H7 (cell line): ENCODE data around the gene PMM1. TPM values are rescaled to one million over a fixed set of nuclear protein-coding genes. Genes with fewer than 3 reads are reported as not detected.

Source experiments
- DNase-seq: peaks from one replicate; pipeline ENCODE4 v3.0.0; 2012
- H3K27me3 ChIP-seq: 2 replicates; pipeline ENCODE4 v1.6.0; 2011; ENCODE audit warnings: mild to moderate bottlenecking, low read length; ENCODE audit not compliant: control insufficient read depth, insufficient read depth
- H3K36me3 ChIP-seq: replicated peaks from 2 replicates; pipeline ENCODE4 v1.5.1; 2011; ENCODE audit warnings: low read length; ENCODE audit not compliant: control insufficient read depth, insufficient read depth
- H3K4me3 ChIP-seq: 2 replicates; pipeline ENCODE4 v1.5.1; 2011; ENCODE audit warnings: low read depth, mild to moderate bottlenecking, control low read depth, low read length, moderate library complexity; ENCODE audit not compliant: insufficient read depth
- total RNA-seq: library from RNA; depleted of rRNA; stranded (reverse); fragments of >200 nt; shearing (Covaris generic); gene quantifications from 2 replicates; pipeline ENCODE4 v1.2.3, GENCODE V29; 2014

The PMM1 gene
- total RNA-seq, 1 experiment from 2014 or later = 5.6 TPM

DNA sequence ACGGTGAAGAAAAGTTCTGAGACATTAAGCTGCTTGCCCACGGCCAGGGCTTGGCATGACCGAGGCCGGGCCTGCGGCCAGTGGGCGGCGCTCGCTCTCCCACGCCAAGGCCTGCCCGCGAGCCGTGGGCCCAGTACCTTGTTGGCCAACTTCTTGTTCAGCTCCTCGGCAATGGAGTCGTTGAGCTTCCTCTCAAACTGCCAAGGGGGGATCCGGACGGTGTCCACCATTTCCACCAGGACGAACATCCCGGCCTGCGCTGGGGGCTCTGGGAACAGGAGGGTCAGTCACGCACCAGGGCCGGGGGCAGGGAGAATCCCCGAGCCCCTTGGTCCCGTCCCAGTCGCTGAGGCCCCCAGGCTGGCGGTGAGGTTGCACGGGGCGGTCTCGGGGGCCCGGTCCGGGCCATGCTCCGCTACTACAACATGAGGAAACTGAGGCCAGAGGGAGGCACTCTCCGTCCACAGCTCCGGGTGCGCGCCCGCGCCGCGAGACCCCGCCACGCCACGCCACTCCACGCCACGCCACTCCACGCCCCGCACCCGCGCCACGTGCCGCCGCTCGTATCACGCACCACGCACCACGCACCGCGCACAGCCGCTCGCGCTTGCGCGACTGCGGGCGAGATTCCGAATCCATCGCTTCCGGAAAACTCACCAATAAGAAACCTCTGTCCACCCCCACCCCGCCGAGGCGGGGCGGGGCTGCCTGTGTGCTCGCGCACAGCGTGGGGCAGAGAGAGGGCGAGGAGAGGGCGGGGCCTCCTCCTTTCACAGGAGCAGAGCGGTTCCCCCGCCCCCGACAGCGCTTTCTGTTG is 45.6 kb downstream of the PMM1 start, which contains the start of gene POLR3H:
Gene POLR3H (minus strand): TSS at position 617 of the 817 bp plus-strand sequence. CDS start 369 bp downstream, at position 248.
- Histone ChIP-seq H3K36me3 (no peaks in the 10 kb centered on the region; the same call in none of the 2 replicates), H3K4me3 (peak within 1 kb of the TSS; percentile 95), H3K27me3 (no peaks in the 10 kb centered on the region)
- DNase-seq = peak; percentile 100

DNA sequence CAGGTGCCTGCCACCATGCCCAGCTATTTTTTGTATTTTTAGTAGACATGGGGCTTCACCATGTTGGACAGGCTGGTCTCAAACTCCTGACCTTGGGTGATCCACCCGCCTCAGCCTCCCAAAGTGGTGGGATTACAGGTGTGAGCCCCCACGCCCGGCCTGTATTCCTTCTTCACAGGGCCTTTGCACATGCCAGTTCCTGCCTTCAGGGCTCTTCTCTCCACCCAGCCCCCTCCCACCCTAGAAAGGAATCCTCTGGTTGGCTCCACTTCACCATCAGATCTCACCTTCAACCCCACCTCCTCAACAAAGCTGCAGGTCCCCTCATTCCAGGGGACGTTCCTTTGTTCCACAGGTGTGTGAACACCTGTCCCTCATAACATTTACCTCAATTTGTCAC is 47.4 kb downstream of the PMM1 start:
- DNase-seq = no peak
- Histone ChIP-seq H3K36me3 (no peaks in the 10 kb centered on the region; the same call in none of the 2 replicates), H3K4me3 (no peak overlapping the region), H3K27me3 (no peaks in the 10 kb centered on the region)

GRCh38 chr22:41541484-41541883 is 48.2 kb downstream of the PMM1 start:
- Histone ChIP-seq H3K4me3 (no peak overlapping the region), H3K27me3 (no peaks in the 10 kb centered on the region), H3K36me3 (no peaks in the 10 kb centered on the region; the same call in none of the 2 replicates)
- DNase-seq = no peak

DNA sequence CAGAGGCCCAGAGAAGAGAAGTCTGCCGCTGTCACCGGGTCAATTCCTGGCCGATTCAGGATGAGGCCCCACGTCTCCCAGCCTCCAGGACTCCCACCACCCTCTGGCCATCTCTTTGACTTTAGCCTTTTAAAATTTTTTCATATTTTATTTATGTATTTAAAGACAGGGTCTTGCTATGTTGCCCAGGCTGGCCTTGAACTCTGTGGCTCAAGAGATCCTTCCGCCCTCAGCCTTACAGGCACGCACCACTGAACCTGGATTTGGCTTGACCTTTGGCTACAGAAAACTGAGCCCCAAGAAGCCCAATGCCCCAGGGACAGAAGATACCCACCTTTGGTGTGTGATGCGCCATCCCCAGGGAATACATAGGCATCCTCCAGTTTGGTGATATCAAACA is 49.3 kb downstream of the PMM1 start:
- Histone ChIP-seq H3K4me3 (no peak overlapping the region), H3K27me3 (no peaks in the 10 kb centered on the region), H3K36me3 (no peaks in the 10 kb centered on the region; the same call in none of the 2 replicates)
- DNase-seq = no peak

DNA sequence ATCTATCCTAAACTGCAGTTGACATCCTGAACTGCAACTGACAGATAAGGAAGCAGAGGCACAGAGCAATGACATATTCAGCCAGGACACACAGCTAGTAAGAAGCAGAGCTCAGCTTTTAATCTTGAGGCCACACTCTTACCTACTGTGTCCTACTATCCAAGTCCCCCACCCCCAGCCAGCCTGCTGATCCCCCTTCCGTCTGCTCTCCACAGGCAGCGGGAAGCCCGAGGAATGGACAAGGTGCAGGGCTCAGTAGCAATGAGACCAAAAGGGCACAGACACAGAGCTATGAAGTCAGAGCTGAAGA is 49.7 kb downstream of the PMM1 start:
- no peaks in the 10 kb centered on the region; the same call in none of the 2 replicates for H3K36me3 ChIP-seq
- DNase-seq = no peak
- no peak overlapping the region for H3K4me3 ChIP-seq
- H3K27me3 ChIP-seq = no peaks in the 10 kb centered on the region

- no peak for DNase-seq
- no peaks in the 10 kb centered on the region for H3K27me3 ChIP-seq
Measured at GRCh38 chr22:41539146-41540005, 50.3 kb downstream of the PMM1 start.

GRCh38 chr22:41538583-41538982 is 51.1 kb downstream of the PMM1 start:
- Histone ChIP-seq H3K4me3 (no peak overlapping the region), H3K36me3 (no peaks in the 10 kb centered on the region; the same call in none of the 2 replicates), H3K27me3 (no peaks in the 10 kb centered on the region)
- no peak for DNase-seq

More at GRCh38 chr22:41539146-41540005, 50.3 kb downstream of the PMM1 start:
- Histone ChIP-seq H3K4me3 (no peak overlapping the region), H3K36me3 (no peaks in the 10 kb centered on the region; the same call in none of the 2 replicates)

- no peaks in the 10 kb centered on the region for H3K27me3 ChIP-seq
- peaks cover 2% of the 10 kb centered on the region for H3K36me3 ChIP-seq
- DNase-seq = no peak
- H3K4me3 ChIP-seq = no peak overlapping the region
Measured at GRCh38 chr22:41537203-41537602, 52.4 kb downstream of the PMM1 start.

- DNase-seq = peak; percentile 85
- Histone ChIP-seq H3K36me3 (peaks cover 6% of the 10 kb centered on the region), H3K27me3 (no peaks in the 10 kb centered on the region), H3K4me3 (no peak overlapping the region)
Measured at GRCh38 chr22:41535244-41535643, 54.4 kb downstream of the PMM1 start.

- H3K4me3 ChIP-seq = no peak overlapping the region
- H3K27me3 ChIP-seq = no peaks in the 10 kb centered on the region
- H3K36me3 ChIP-seq = peaks cover 7% of the 10 kb centered on the region
- no peak for DNase-seq
Measured at GRCh38 chr22:41534219-41534618, 55.4 kb downstream of the PMM1 start.

DNA sequence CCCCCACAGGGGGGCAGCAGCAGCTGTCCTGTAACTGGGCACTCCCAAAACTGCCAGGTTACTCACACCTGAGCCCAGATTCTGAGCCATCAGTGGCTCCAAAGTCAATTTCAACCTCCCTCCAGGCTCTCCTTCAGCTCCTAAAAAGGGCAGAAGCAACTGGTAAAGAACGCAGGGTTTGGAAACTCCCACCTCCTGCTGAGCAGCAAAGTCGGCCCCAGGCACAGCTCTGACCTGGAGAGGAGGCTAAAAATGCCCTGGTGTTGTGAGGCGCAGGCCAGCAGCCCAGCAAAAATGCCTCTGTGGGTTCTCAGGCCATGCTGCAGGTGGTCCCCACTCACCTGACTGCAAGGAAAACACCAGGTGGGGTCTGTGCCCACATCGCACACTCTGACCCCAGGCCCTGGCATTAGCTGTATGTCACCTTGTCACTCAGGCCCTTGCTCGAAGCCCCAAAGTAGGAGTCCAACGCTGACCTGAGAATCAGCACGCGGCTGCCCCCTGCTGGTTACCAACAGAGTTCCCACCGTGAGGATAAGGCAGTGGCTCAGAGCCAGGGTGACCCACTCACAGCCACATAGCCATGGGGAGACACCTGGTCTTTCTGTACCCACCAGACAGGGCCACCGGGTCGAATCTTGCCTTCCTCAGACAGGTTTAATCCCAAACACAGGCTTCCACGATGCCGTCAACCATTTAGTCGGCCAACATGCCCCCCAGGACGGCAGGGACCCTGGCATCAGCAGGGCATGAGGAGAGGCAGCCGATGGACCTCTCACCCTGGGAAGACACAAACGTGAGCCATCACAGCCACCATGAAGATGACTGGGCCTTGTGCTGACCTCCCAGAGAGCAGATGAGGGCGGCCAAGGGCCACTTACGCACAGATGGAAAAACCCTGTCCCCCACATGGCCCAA is 56.5 kb downstream of the PMM1 start:
- DNase-seq = peak; percentile 91
- Histone ChIP-seq H3K36me3 (peaks cover 12% of the 10 kb centered on the region), H3K27me3 (no peaks in the 10 kb centered on the region), H3K4me3 (no peak overlapping the region)

DNA sequence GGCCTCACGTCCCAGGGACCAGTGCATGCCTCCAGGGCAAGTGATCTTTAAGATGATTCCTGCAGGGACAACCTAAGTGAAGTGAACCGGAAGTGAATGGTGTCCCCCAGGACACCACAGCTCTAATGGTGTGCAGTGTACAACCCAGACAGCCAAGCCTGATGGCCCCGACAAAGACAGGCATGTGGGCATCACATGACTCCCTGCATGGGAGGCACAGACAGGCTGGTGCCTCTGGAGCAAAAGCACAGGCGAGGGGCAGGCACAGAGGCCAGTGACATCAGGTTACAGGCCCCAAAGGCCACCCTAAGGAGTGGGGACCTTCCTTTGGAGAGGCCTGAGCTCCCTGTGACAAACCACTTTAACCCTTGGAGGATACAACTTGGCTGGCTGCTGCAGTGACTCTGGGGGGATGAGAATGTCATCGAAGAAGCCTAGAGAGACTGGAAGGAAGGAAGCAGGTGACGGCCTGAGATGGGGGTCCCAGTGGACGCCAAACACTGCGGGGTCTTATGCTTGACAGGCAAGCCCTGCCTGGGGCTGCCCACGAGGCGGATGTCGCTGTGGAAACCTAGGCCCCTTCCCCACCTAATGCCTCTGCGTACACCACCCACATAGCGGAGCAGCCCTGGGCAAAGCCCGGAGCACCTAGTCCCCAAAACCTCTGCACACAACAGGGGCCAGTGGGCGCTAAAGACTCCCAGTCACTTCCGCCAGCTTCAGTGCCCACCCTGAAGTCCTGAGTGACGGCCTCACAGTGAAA is 57.7 kb downstream of the PMM1 start:
- no peaks in the 10 kb centered on the region for H3K27me3 ChIP-seq
- DNase-seq = no peak
- H3K4me3 ChIP-seq = no peak overlapping the region
- H3K36me3 ChIP-seq = peaks cover 23% of the 10 kb centered on the region

GRCh38 chr22:41530890-41531714 is 58.5 kb downstream of the PMM1 start:
- Histone ChIP-seq H3K4me3 (no peak overlapping the region), H3K27me3 (no peaks in the 10 kb centered on the region), H3K36me3 (peaks cover 25% of the 10 kb centered on the region)
- DNase-seq = no peak
